ENCODE measurements around the gene CREB3L1.

GRCh38 chr11:46293641-46294103 is 16.2 kb downstream of the CREB3L1 start:
- TF ChIP-seq POLR2A (IDR thresholded peaks at IDR 0.05) (no peak), CTCF (IDR thresholded peaks at IDR 0.05 in 4 of 5, conservative IDR thresholded peaks at IDR 0.05 in 1 of 5) (no peak)

Measured in gastrocnemius medialis (tissue), 4 donors.